ENCODE results near the gene CFAP45.

CFAP45 gene

DNA sequence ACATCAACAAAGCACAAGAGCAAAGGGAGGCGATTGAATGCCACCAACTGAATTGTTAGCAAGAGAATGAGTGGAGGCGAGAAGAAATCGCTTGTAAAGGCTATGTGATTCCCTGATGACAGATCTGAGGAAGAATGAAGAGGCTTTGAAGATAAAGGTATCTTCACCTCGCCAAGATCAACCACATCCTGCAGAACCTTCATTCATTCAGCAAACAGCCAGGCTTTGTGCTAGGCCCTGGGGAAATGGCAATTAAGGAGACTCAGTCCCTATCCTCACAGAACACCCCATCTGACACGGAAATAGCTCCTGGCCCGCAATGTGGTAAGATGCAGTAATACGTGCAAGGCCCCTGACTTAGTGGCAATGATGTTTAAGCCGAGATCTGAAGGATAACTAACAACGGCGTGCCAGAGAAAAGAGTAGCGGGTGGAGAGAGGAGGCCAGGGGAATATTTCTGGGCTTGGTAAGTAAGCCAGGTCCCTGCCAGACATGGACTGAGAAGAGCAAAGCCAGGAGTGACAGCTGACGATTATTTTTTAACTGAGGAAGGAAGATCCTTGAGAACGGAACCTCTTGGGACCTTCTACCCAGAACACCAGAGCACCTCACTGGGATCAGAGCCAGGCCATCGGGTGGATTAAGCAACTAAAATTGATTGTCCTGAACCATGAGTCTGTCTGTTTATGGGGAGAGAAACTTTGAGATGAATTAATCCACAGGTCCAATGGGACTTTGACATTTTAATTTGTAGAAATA is 32.9 kb downstream of the CFAP45 start:
- H3K27me3 ChIP-seq = peaks cover 0 to 11% of the 10 kb centered on the region in 2 donors
- intact Hi-C loops (cut with DNase I; ENCODE audit: low total_unique reads) = no loop called here
- H3K4me3 ChIP-seq = no peak overlapping the region
- H3K36me3 ChIP-seq = no peaks in the 10 kb centered on the region
- no peaks in the 10 kb centered on the region for H3K9me3 ChIP-seq
- no peak for DNase-seq
- TF ChIP-seq, protein P1, sequence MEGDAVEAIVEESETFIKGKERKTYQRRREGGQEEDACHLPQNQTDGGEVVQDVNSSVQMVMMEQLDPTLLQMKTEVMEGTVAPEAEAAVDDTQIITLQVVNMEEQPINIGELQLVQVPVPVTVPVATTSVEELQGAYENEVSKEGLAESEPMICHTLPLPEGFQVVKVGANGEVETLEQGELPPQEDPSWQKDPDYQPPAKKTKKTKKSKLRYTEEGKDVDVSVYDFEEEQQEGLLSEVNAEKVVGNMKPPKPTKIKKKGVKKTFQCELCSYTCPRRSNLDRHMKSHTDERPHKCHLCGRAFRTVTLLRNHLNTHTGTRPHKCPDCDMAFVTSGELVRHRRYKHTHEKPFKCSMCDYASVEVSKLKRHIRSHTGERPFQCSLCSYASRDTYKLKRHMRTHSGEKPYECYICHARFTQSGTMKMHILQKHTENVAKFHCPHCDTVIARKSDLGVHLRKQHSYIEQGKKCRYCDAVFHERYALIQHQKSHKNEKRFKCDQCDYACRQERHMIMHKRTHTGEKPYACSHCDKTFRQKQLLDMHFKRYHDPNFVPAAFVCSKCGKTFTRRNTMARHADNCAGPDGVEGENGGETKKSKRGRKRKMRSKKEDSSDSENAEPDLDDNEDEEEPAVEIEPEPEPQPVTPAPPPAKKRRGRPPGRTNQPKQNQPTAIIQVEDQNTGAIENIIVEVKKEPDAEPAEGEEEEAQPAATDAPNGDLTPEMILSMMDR (IDR thresholded peaks at IDR 0.05) = no peak
- peaks cover 0 to 10% (median 0%) of the 10 kb centered on the region in 4 donors for H3K4me1 ChIP-seq
- H3K27ac ChIP-seq = no peak overlapping the region

- TF ChIP-seq, protein P1 (IDR thresholded peaks at IDR 0.05) = no peak
- peaks cover 0 to 10% (median 0%) of the 10 kb centered on the region in 4 donors for H3K4me1 ChIP-seq
- peaks cover 0 to 4% of the 10 kb centered on the region in 2 donors for H3K27me3 ChIP-seq
- H3K27ac ChIP-seq = no peak overlapping the region
- DNase-seq = no peak
- no peaks in the 10 kb centered on the region for H3K9me3 ChIP-seq
- peaks cover 0 to 7% (median 3%) of the 10 kb centered on the region in 3 donors for H3K36me3 ChIP-seq
- intact Hi-C loops (cut with DNase I; ENCODE audit: low total_unique reads) = no loop called here
- no peak overlapping the region for H3K4me3 ChIP-seq
These were observed 33.9 kb downstream of the CFAP45 start for GRCh38 chr1:159866066-159866465.

DNA sequence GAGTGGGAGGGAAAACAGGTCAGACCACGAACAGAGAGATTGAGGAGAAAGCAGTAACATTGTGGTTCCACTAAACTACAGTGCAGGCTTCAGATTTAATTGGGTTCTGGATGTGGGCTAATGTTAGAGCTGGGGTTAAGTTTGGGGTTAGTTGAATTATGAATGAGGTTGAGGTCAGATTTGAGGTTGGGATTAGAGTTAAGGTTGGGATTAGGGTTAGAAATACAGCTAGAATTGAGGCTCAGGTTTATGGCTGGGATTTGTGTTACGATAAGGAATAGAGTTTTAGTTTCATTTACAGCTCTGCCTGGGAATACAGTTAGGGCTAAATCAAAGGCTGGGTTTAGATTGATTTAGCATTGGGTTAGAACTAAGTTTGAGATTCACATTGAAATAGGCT is 35.7 kb downstream of the CFAP45 start:
- H3K27me3 ChIP-seq = peaks cover 0 to 1% of the 10 kb centered on the region in 2 donors
- TF ChIP-seq, protein P1 (IDR thresholded peaks at IDR 0.05) = no peak
- intact Hi-C loops (cut with DNase I; ENCODE audit: low total_unique reads) = no loop called here
- H3K36me3 ChIP-seq = peaks cover 0 to 9% (median 3%) of the 10 kb centered on the region in 3 donors
- DNase-seq = no peak
- H3K4me1 ChIP-seq = peaks cover 0 to 7% (median 0%) of the 10 kb centered on the region in 4 donors
- no peak overlapping the region for H3K27ac ChIP-seq
- no peaks in the 10 kb centered on the region for H3K9me3 ChIP-seq
- H3K4me3 ChIP-seq = no peak overlapping the region

GRCh38 chr1:159862557-159862956 is 37.4 kb downstream of the CFAP45 start, which contains the start of gene VSIG8:
VSIG8 (minus strand) TSS chr1:159862657; CDS start chr1:159862521, 136 bp downstream.
- Histone ChIP-seq H3K36me3 (peaks cover 0 to 9% (median 3%) of the 10 kb centered on the region in 3 donors), H3K9me3 (no peaks in the 10 kb centered on the region), H3K4me1 (no peaks in the 10 kb centered on the region), H3K27me3 (no peaks in the 10 kb centered on the region), H3K4me3 (no peak within 1 kb of the TSS), H3K27ac (no peak within 1 kb of the TSS)
- TF ChIP-seq, protein P1 (IDR thresholded peaks at IDR 0.05) = no peak
- DNase-seq = no peak
- intact Hi-C loops (cut with DNase I; ENCODE audit: low total_unique reads) = no loop called here

DNA sequence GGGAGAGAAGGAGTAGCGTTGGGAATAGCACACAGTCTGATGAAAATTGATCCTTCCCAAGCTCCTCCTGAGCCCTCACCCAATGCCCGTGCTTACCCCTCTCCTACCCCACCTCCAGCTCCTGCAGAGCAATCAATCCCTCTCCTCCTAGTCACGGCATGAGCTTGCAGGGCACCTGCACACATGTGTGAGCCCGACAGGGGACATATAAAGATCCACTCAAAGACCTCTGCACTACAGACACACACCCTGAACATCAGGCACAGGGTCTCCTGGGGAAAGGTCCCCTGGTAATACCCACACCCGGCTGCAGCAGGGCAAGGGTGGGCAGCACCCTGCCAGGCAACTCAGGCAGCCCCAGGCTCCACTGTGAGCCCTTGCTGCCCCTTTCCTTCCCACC is 37.9 kb downstream of the CFAP45 start:
- intact Hi-C loops (cut with DNase I; ENCODE audit: low total_unique reads) = no loop called here
- no peaks in the 10 kb centered on the region for H3K9me3 ChIP-seq
- H3K27ac ChIP-seq = no peak overlapping the region
- H3K4me1 ChIP-seq = no peaks in the 10 kb centered on the region
- no peak overlapping the region for H3K4me3 ChIP-seq
- TF ChIP-seq, protein P1 (IDR thresholded peaks at IDR 0.05) = no peak
- no peaks in the 10 kb centered on the region for H3K27me3 ChIP-seq
- no peak for DNase-seq
- peaks cover 0 to 9% (median 3%) of the 10 kb centered on the region in 3 donors for H3K36me3 ChIP-seq

All from tibial artery (tissue), 4 donors.